ENCODE results near the gene FAM13A. TPM values are rescaled to one million over a fixed set of nuclear protein-coding genes. Genes with fewer than 3 reads are reported as not detected.

The FAM13A gene
- polyA plus RNA-seq, 1 experiment: 9.5 TPM

GRCh38 chr4:89048906-89049601 is 7.9 kb downstream of the FAM13A start:
- POLR2A ChIA-PET: no interaction called here
- H3K36me3 ChIP-seq (ENCODE audit: control insufficient read depth, insufficient read depth, low read length): no peaks in the 10 kb centered on the region
- no peak for TF ChIP-seq CTCF (IDR thresholded peaks at IDR 0.05; ENCODE audit: insufficient read depth, low read depth, low read length)
- CTCF ChIA-PET: no interaction called here
- no peaks in the 10 kb centered on the region for H3K27me3 ChIP-seq (ENCODE audit: control insufficient read depth, insufficient read depth, low read length)
- DNase-seq (ENCODE audit: low read depth): no peak
- no peak overlapping the region for H3K4me3 ChIP-seq (ENCODE audit: low read depth, low read length)

GRCh38 chr4:89044147-89044900 is 12.7 kb downstream of the FAM13A start:
- H3K27me3 ChIP-seq (ENCODE audit: control insufficient read depth, insufficient read depth, low read length): no peaks in the 10 kb centered on the region
- peaks cover 1% of the 10 kb centered on the region; the same call in 1 of the 2 replicates for H3K36me3 ChIP-seq (ENCODE audit: control insufficient read depth, insufficient read depth, low read length)
- ChIA-PET CTCF (no interaction called here), POLR2A (no interaction called here)
- no peak for TF ChIP-seq CTCF (IDR thresholded peaks at IDR 0.05; ENCODE audit: insufficient read depth, low read depth, low read length)
- DNase-seq (ENCODE audit: low read depth): no peak
- H3K4me3 ChIP-seq (ENCODE audit: low read depth, low read length): no peak overlapping the region

GRCh38 chr4:89042055-89042454 is 14.9 kb downstream of the FAM13A start:
- H3K36me3 ChIP-seq (ENCODE audit: control insufficient read depth, insufficient read depth, low read length): peaks cover 1% of the 10 kb centered on the region; the same call in 1 of the 2 replicates
- TF ChIP-seq CTCF (IDR thresholded peaks at IDR 0.05; ENCODE audit: insufficient read depth, low read depth, low read length): no peak
- no peaks in the 10 kb centered on the region for H3K27me3 ChIP-seq (ENCODE audit: control insufficient read depth, insufficient read depth, low read length)
- POLR2A ChIA-PET: no interaction called here
- CTCF ChIA-PET: interaction anchor here (1.2 kb wide), 2 partner anchors 13 to 18 kb away, joined by 3 to 5 read pairs; no protein-coding TSS in a partner anchor
- no peak for DNase-seq (ENCODE audit: low read depth)
- no peak overlapping the region for H3K4me3 ChIP-seq (ENCODE audit: low read depth, low read length)

- ChIA-PET POLR2A (no interaction called here), CTCF (interaction anchor here (1.0 kb wide), 1 partner anchor 221 kb away, joined by 3 read pairs; no protein-coding TSS in a partner anchor)
- TF ChIP-seq CTCF (IDR thresholded peaks at IDR 0.05; ENCODE audit: insufficient read depth, low read depth, low read length): no peak
- no peak overlapping the region for H3K4me3 ChIP-seq (ENCODE audit: low read depth, low read length)
- H3K36me3 ChIP-seq (ENCODE audit: control insufficient read depth, insufficient read depth, low read length): peaks cover 1% of the 10 kb centered on the region; the same call in 1 of the 2 replicates
- DNase-seq (ENCODE audit: low read depth): no peak
- no peaks in the 10 kb centered on the region for H3K27me3 ChIP-seq (ENCODE audit: control insufficient read depth, insufficient read depth, low read length)
Observed at GRCh38 chr4:89039730-89040338, 17.2 kb downstream of the FAM13A start.

GRCh38 chr4:89036535-89036934 is 20.4 kb downstream of the FAM13A start:
- TF ChIP-seq CTCF (IDR thresholded peaks at IDR 0.05; ENCODE audit: insufficient read depth, low read depth, low read length): no peak
- ChIA-PET POLR2A (no interaction called here), CTCF (interaction anchor here (0.7 kb wide), 1 partner anchor 90 kb away, joined by 3 read pairs; no protein-coding TSS in a partner anchor)
- no peak for DNase-seq (ENCODE audit: low read depth)
- Histone ChIP-seq H3K4me3 (ENCODE audit: low read depth, low read length) (no peak overlapping the region), H3K27me3 (ENCODE audit: control insufficient read depth, insufficient read depth, low read length) (no peaks in the 10 kb centered on the region), H3K36me3 (ENCODE audit: control insufficient read depth, insufficient read depth, low read length) (peaks cover 1% of the 10 kb centered on the region; the same call in 1 of the 2 replicates)

All from BJ (cell line).